ENCODE measurements around the gene ZNF229.

- TF ChIP-seq CTCF (IDR thresholded peaks at IDR 0.05) (no peak), POLR2A (IDR thresholded peaks at IDR 0.05) (peak in 1 of 2 donors; percentile 36)
Measured at GRCh38 chr19:44447916-44448674, at the start of gene ZNF229.
